Measurements from ENCODE around the gene OPHN1.

Gene OPHN1

GRCh38 chrX:68413254-68413653, 20.0 kb downstream of the OPHN1 start:
- TF ChIP-seq SIN3A (IDR thresholded peaks at IDR 0.05; ENCODE audit: borderline replicate concordance, insufficient read depth, low read length): no peak
- TF ChIP-seq REST (IDR thresholded peaks at IDR 0.05; ENCODE audit: insufficient read depth in 1 of 2, low read depth in 2 of 2, low read length in 2 of 2): no peak
- TF ChIP-seq TAF1 (IDR thresholded peaks at IDR 0.05; ENCODE audit: borderline replicate concordance, insufficient read depth, low read length): no peak

- TF ChIP-seq POLR2AphosphoS5 (IDR thresholded peaks at IDR 0.05; ENCODE audit: low read depth, low read length) (no peak), FOXP2 (optimal IDR thresholded peaks at IDR 0.05; ENCODE audit: borderline replicate concordance, extremely low read depth, extremely low read length, insufficient read depth) (no peak), SIN3A (IDR thresholded peaks at IDR 0.05; ENCODE audit: borderline replicate concordance, insufficient read depth, low read length) (no peak), TAF1 (IDR thresholded peaks at IDR 0.05; ENCODE audit: borderline replicate concordance, insufficient read depth, low read length) (no peak), REST (IDR thresholded peaks at IDR 0.05; ENCODE audit: insufficient read depth in 1 of 2, low read depth in 2 of 2, low read length in 2 of 2) (no peak)
Measured at GRCh38 chrX:68411729-68412128, 21.6 kb downstream of the OPHN1 start.

GRCh38 chrX:68409194-68409593, 24.1 kb downstream of the OPHN1 start:
- TF ChIP-seq SIN3A (IDR thresholded peaks at IDR 0.05; ENCODE audit: borderline replicate concordance, insufficient read depth, low read length) (no peak), FOXP2 (optimal IDR thresholded peaks at IDR 0.05; ENCODE audit: borderline replicate concordance, extremely low read depth, extremely low read length, insufficient read depth) (no peak), REST (IDR thresholded peaks at IDR 0.05; ENCODE audit: insufficient read depth in 1 of 2, low read depth in 2 of 2, low read length in 2 of 2) (no peak), POLR2AphosphoS5 (IDR thresholded peaks at IDR 0.05; ENCODE audit: low read depth, low read length) (no peak), TAF1 (IDR thresholded peaks at IDR 0.05; ENCODE audit: borderline replicate concordance, insufficient read depth, low read length) (no peak)

GRCh38 chrX:68403522-68403921, 29.8 kb downstream of the OPHN1 start:
- TF ChIP-seq SIN3A (IDR thresholded peaks at IDR 0.05; ENCODE audit: borderline replicate concordance, insufficient read depth, low read length) (no peak), TAF1 (IDR thresholded peaks at IDR 0.05; ENCODE audit: borderline replicate concordance, insufficient read depth, low read length) (no peak), POLR2AphosphoS5 (IDR thresholded peaks at IDR 0.05; ENCODE audit: low read depth, low read length) (no peak), REST (IDR thresholded peaks at IDR 0.05; ENCODE audit: insufficient read depth in 1 of 2, low read depth in 2 of 2, low read length in 2 of 2) (no peak), FOXP2 (optimal IDR thresholded peaks at IDR 0.05; ENCODE audit: borderline replicate concordance, extremely low read depth, extremely low read length, insufficient read depth) (no peak)

GRCh38 chrX:68403038-68403437, 30.3 kb downstream of the OPHN1 start:
- TF ChIP-seq SIN3A (IDR thresholded peaks at IDR 0.05; ENCODE audit: borderline replicate concordance, insufficient read depth, low read length) (no peak), POLR2AphosphoS5 (IDR thresholded peaks at IDR 0.05; ENCODE audit: low read depth, low read length) (no peak), TAF1 (IDR thresholded peaks at IDR 0.05; ENCODE audit: borderline replicate concordance, insufficient read depth, low read length) (no peak), REST (IDR thresholded peaks at IDR 0.05; ENCODE audit: insufficient read depth in 1 of 2, low read depth in 2 of 2, low read length in 2 of 2) (no peak), FOXP2 (optimal IDR thresholded peaks at IDR 0.05; ENCODE audit: borderline replicate concordance, extremely low read depth, extremely low read length, insufficient read depth) (no peak)
